NB4 (cell line): ENCODE data around the gene DPYSL4.

Source experiments
- DNase-seq: peaks from one replicate; pipeline ENCODE4 v3.0.0; 2010; ENCODE audit warnings: low read depth
- H3K4me3 ChIP-seq: one replicate; pipeline ENCODE4 v1.5.1; 2011; ENCODE audit warnings: mild to moderate bottlenecking, low read depth, low read length, moderate library complexity
- CTCF ChIP-seq: IDR thresholded peaks from one replicate; pipeline ENCODE4 v1.5.1; 2012; ENCODE audit warnings: low read depth, low read length
- MAX ChIP-seq: IDR thresholded peaks from 2 replicates; pipeline ENCODE4 v1.6.1; 2011; ENCODE audit warnings: low read depth, low read length
- MYC ChIP-seq: IDR thresholded peaks from 2 replicates; pipeline ENCODE4 v1.6.1; 2011; ENCODE audit warnings: low read depth, low read length
- POLR2A ChIP-seq: IDR thresholded peaks from 2 replicates; pipeline ENCODE4 v1.6.1; 2011; ENCODE audit warnings: mild to moderate bottlenecking; ENCODE audit not compliant: insufficient read length; ENCODE audit errors: extremely low read depth

DPYSL4 gene

GRCh38 chr10:132227851-132228390 is 41.2 kb downstream of the DPYSL4 start:
- TF ChIP-seq MAX (no peak), POLR2A (no peak), MYC (no peak), CTCF (no peak)
- no peak for DNase-seq
- no peak overlapping the region for H3K4me3 ChIP-seq

DNA sequence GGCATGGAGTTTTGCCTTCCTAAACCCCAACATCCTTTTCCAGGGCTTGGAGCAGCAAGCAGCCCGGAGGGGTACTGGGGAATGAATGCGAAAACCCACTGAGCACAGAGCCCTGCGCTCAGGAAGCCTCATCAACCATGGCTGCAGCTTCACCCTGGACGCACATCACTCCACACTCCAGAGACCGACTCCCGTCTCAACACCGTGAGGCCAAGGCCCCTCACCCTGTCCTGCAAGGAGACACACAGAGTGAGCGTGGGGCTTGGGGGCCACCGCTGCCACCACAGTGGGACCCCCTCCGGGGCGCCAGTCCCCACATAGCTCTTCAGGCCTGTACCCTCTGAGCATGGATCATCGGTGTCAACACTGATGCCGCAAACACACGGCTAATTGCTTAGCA is 41.9 kb downstream of the DPYSL4 start:
- DNase-seq, result no peak
- TF ChIP-seq MAX, result no peak
- TF ChIP-seq CTCF, result no peak
- TF ChIP-seq MYC, result no peak
- TF ChIP-seq POLR2A, result no peak
- no peak overlapping the region for H3K4me3 ChIP-seq

DNA sequence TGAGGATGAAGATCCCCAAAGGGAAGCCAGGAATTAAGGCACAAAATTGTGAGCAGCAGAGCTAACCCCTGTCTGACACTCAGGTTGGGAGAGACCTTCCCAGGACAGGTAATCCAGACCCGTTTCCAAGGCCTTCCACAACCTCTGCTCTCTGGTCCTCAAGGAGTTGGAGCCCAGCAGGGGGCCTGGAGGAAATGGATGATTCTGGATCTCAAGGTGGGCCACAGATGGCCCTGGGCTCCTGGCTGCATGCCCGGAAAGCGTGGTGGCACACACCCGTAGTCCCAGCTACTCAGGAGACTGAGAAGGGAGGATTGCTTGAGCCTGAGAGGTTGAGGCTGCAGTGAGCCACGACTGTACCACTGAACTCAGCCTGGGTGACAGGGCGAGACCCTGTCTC is 42.3 kb downstream of the DPYSL4 start:
- DNase-seq, result no peak
- no peak overlapping the region for H3K4me3 ChIP-seq
- TF ChIP-seq CTCF, result no peak
- no peak for TF ChIP-seq MAX
- no peak for TF ChIP-seq POLR2A
- no peak for TF ChIP-seq MYC

DNA sequence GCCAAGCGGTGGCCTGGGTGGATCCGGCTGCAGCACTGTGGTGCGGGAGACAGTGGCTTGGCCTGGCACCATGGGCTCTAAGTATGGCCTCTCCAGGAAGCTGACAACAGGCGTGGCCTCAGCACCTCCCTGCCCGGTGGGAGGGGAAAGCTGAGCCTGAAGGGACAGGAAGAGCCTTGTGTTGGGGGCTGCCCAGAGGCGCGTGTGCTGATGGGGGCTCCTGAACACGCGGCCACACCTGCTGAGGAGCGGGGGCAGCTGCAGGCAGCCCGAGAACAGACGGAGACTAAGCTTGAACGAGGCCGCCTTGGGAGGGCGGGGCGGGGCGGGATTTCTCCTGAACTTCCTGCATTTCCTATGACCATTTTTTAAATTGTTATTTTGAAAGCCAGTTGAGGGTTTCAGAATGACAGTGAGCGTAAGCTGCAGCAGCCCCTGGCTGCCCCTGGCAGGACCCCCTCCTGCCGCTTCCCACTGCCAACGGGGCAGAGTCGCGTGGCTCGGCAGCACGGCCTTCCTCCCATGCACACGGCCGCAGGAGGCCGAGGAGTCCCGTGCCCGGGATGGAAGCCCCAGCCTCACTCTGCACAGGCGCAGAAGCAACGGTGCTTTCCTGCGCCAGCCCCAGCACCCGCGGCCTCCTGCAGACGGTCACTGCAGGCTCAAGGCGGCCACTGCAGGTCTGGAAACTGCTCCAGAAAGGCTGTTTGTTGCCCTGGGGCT is 43.2 kb downstream of the DPYSL4 start:
- H3K4me3 ChIP-seq, result no peak overlapping the region

DNA sequence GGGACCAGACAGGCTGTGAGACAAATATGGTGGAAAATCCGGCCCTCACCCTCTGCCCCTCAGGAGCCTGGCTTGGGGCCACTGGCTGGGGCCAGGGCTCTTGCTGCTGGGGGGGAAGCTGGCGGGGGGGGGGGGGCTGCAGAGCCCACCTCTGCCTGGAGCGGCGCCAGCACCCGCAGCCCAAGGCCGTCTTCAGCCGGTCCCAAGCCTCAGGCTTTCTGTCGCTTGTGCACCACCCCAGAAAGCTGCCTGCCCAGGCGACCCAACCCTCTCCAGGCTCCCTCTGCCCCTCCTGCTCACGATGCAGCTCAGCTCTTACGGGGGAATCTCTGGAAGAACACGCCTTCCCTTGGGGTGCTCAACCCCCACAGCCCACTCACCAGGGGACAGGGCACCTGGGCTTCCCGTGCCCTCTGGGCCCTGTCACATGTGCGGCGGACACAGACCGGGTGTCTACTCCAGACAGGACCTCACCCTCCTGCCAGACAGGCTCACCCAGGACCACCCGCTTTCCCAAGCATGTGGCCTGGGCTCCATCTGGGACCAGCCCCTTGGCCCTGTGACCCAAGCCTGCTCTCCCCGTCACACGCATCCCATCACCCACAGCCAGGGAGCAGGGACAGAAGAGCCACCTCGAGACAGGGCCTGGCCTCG is 43.9 kb downstream of the DPYSL4 start:
- no peak for DNase-seq
- no peak for TF ChIP-seq CTCF
- no peak for TF ChIP-seq POLR2A
- TF ChIP-seq MYC, result no peak
- TF ChIP-seq MAX, result no peak
- H3K4me3 ChIP-seq, result no peak overlapping the region

More for the DNA sequence above, 43.2 kb downstream of the DPYSL4 start:
- DNase-seq, result no peak
- TF ChIP-seq MAX (no peak), MYC (no peak), POLR2A (no peak), CTCF (no peak)
